Muscle of leg (tissue), 11 donors: ENCODE data around the gene MCEMP1. TPM values are rescaled to one million over a fixed set of nuclear protein-coding genes. Genes with fewer than 3 reads are reported as not detected.

Experiments used
- DNase-seq: peaks from one replicate; pipeline ENCODE4 v3.0.0; 2013
- H3K27ac ChIP-seq: one replicate; pipeline ENCODE4 v1.5.1; 2013; ENCODE audit warnings: mild to moderate bottlenecking, low read length, control low read depth
- H3K27me3 ChIP-seq: one replicate; pipeline ENCODE4 v1.6.1; 2013; ENCODE audit warnings: low read length; ENCODE audit not compliant: control insufficient read depth, insufficient read depth
- H3K36me3 ChIP-seq: one replicate; pipeline ENCODE4 v1.6.1; 2013; ENCODE audit warnings: low read length; ENCODE audit not compliant: control insufficient read depth, insufficient read depth
- H3K4me1 ChIP-seq: one replicate; pipeline ENCODE4 v1.6.1; 2013; ENCODE audit warnings: low read length; ENCODE audit not compliant: control insufficient read depth, insufficient read depth
- H3K4me3 ChIP-seq: one replicate; pipeline ENCODE4 v1.5.1; 2013; ENCODE audit warnings: low read length, control low read depth
- H3K9me3 ChIP-seq: replicated peaks from 2 replicates; pipeline ENCODE4 v1.6.1; 2013; ENCODE audit warnings: low read depth, low read length; ENCODE audit not compliant: control insufficient read depth
- WGBS: methylation state at CpG from one replicate; pipeline ENCODE4 v1.1.5; 2013; ENCODE audit warnings: missing lambda C conversion rate; ENCODE audit not compliant: insufficient coverage; 5-methylcytosine and 5-hydroxymethylcytosine counted together
- polyA plus RNA-seq, 8 donors: library from polyadenylated mRNA; unstranded; fragments of 120-200 nt; gene quantifications; one replicate each; pipeline versions ENCODE4 v1.2.1 to v1.2.3, GENCODE V29; 2013; ENCODE audit warnings: inconsistent platforms in 1 of 8, low replicate concordance in 1 of 8; ENCODE audit not compliant: insufficient read length in 8 of 8, insufficient read depth in 1 of 8
- total RNA-seq: library from RNA; stranded (reverse); fragments of 120-200 nt; gene quantifications from one replicate; pipeline ENCODE4 v1.2.4, GENCODE V29; 2013

Gene MCEMP1
- total and polyA plus RNA-seq, 9 donors: 0.11 to 0.49 (median 0.26) TPM; not detected in 1

DNA sequence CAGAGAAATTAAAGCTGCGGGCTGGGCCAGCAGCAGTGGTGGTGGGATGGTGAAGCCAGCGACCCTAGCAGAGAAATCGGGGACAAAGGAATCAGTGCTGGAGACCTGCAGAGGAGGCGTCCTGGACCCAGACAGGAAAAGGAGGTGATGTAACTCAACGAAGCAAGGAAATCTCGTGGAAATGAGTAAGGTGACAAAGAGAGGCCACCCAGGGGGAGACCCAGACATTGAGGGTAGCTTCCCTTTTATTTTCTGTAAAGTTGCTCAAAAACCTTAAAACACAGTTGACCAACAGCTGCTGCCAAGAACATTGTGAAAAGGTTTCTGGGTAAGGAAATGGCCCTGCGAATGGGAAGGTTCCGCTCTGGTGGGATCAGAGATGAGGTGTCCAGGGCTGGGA is 21.3 kb upstream of the MCEMP1 start:
- H3K27ac ChIP-seq: no peak overlapping the region
- peaks cover 4% of the 10 kb centered on the region for H3K4me1 ChIP-seq
- no peak for DNase-seq
- H3K4me3 ChIP-seq: no peak overlapping the region
- no peaks in the 10 kb centered on the region for H3K36me3 ChIP-seq
- no peaks in the 10 kb centered on the region for H3K9me3 ChIP-seq
- 80% methylated on average over 6 of the region's 8 CpGs for WGBS
- H3K27me3 ChIP-seq: peaks cover 9% of the 10 kb centered on the region

DNA sequence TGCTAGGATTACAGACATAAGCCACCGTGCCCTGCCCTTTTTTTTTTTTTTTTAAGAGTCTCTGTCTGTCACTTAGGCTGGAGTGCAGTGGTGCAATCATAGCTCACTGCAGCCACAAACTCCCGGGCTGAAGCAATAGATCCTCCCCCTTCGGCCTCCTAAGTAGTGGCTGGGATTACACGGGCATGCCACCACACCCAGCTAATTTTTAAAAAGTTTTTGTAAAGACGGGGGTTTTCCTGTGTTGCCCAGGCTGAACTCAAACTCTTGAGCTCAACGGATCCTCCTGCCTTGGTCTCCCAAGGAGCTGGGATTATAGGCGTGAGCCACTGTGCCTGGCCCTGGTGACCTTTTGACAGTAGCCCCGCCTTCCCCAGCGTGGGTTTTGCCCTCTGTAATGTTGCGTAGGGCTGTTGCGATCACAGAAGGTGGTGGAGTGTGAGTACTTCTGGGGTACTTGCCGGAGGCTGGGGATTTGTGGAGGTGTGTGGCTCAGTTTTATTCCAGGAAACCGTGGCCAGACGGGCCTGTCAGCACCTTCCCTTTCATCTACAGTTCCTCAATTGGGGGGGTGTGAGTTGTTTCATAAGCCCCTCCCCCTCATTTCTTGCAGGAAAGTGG is 19.6 kb upstream of the MCEMP1 start:
- H3K36me3 ChIP-seq: no peaks in the 10 kb centered on the region
- no peak for DNase-seq
- no peaks in the 10 kb centered on the region for H3K9me3 ChIP-seq
- H3K4me1 ChIP-seq: peaks cover 2% of the 10 kb centered on the region
- H3K27me3 ChIP-seq: no peaks in the 10 kb centered on the region
- H3K27ac ChIP-seq: no peak overlapping the region
- H3K4me3 ChIP-seq: no peak overlapping the region
- 14% methylated on average over 9 of the region's 14 CpGs for WGBS

DNA sequence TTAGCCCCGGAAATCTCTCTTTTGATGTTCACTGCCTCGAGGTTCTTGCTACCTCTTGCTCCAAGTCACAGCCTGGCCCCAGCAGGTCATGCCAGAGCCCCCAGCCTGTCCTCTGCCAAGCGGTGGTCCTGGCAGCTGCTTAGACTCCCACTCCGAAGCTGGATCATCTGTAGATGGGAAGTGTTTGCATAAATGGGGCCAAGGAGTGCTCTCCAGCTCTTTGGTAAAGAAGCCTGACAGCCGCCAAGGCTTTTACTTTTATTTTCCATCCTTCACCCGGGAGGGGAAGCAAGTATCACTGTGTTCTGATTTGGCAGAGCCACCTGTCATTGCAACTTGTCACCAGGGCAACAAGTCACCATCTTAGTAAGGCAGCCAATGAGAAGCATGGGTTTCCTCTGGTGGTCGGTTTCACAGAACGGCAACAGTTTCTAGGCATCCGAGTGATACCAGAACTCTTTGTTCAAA is 18.6 kb upstream of the MCEMP1 start:
- WGBS: 26% methylated on average over 6 of the region's 9 CpGs
- no peak overlapping the region for H3K27ac ChIP-seq
- DNase-seq: peak; percentile 36
- no peaks in the 10 kb centered on the region for H3K36me3 ChIP-seq
- no peak overlapping the region for H3K4me3 ChIP-seq
- H3K9me3 ChIP-seq: no peaks in the 10 kb centered on the region
- no peaks in the 10 kb centered on the region for H3K27me3 ChIP-seq
- H3K4me1 ChIP-seq: no peaks in the 10 kb centered on the region

DNA sequence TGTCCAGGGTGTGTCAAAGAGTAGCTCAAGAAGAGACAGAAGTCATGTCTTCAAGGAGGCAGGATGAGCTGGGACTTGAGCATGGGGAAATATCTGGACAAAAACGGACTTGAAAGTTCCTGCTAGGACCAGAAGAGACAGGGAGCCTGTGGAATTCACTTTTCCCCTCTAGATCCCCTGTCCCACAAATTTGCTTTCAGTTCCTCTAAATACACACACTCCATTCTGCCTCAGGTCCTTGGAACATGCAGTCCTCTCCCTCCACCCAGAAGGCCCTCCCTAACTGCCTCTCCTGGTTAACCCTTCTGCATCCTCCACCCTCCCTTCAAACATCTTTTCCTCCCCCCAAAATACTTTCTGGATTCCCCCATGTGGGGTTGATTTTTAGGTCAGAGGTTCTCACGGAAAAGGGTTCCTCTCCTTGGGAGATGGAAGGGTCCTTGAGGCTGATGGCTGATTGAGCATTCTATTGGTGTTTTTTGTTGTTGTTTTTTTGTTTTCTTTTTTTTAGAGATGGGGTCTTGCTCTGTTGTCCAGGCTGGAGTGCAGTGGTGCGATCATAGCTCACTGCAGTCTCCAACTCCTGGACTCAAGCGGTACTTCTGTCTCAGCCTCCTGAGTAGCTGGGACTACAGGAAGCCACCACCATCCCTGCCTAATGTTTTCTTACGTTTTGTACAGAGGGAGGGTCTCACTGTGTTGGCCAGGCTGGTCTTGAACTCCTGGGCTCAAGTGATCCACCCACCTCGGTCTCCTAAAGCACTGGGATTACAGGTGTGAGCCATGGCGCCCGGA is 14.9 kb upstream of the MCEMP1 start:
- H3K4me1 ChIP-seq: peaks cover 14% of the 10 kb centered on the region
- no peaks in the 10 kb centered on the region for H3K9me3 ChIP-seq
- no peaks in the 10 kb centered on the region for H3K36me3 ChIP-seq
- H3K27me3 ChIP-seq: no peaks in the 10 kb centered on the region
- no peak overlapping the region for H3K4me3 ChIP-seq
- H3K27ac ChIP-seq: no peak overlapping the region
- DNase-seq: no peak
- 69% methylated on average over 4 of the region's 8 CpGs for WGBS

DNA sequence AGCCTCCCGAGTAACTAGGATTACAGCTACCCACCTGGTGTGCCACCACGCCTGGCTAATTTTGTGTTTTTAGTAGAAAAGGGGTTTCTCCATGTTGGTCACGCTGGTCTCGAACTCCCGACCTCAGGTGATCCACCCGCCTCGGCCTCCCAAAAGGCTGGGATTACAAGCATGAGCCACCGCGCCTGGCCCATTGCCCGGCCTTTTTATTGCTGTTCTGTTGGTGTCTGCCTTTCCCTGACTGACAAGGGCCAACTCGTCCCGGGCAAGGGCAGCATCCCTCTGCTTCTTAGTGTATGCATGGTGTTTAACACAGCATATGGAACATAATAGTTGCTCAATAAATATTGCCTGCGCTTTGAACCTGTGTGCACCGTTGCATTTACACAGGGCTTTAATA is 14.2 kb upstream of the MCEMP1 start:
- no peaks in the 10 kb centered on the region for H3K9me3 ChIP-seq
- WGBS: 71% methylated on average over 8 of the region's 14 CpGs
- no peaks in the 10 kb centered on the region for H3K27me3 ChIP-seq
- H3K4me1 ChIP-seq: peaks cover 14% of the 10 kb centered on the region
- DNase-seq: no peak
- no peak overlapping the region for H3K4me3 ChIP-seq
- no peaks in the 10 kb centered on the region for H3K36me3 ChIP-seq
- H3K27ac ChIP-seq: no peak overlapping the region

DNA sequence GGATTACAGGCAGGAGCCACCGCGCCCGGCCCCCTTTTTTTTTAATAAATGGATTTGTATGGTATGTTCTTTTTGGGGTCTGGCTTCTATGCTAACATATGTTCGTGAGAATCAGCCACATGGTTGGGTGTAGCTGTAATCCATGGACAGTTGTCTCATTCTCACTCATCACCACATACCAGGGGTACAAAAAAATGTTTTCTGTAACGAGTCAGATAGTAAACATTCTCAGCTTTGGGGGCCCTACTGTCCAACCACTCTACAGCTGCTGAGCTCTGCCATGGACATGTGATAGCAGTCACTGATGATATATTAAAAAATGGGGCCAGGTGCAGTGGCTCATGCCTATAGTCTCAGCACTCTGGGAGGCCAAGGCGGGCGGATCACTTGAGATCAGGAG is 13.2 kb upstream of the MCEMP1 start:
- H3K27me3 ChIP-seq: peaks cover 2% of the 10 kb centered on the region
- no peaks in the 10 kb centered on the region for H3K9me3 ChIP-seq

DNA sequence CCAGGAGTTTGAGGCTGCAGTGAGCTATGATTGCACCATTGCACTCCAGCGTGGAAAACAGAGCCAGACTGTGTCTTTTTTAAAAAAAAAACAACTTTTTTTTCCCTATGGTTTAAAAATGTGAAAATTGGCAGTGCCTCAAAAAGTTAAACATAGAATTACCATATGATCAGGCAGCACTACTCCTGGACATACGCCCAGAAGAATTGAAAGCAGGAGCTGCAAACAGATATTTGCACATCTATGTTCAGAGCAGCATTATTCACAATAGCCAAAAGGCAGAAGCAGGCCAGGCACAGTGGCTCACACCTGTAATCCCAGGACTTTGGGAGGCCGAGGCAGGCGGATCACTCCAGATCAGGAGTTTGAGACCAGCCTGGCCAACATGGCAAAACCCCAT is 11.8 kb upstream of the MCEMP1 start:
- Histone ChIP-seq H3K36me3 (no peaks in the 10 kb centered on the region), H3K27ac (no peak overlapping the region), H3K9me3 (no peaks in the 10 kb centered on the region), H3K4me3 (no peak overlapping the region), H3K27me3 (peaks cover 9% of the 10 kb centered on the region), H3K4me1 (peaks cover 18% of the 10 kb centered on the region)
- DNase-seq: peak; percentile 95
- 40% methylated on average over 1 of the region's 4 CpGs for WGBS

More for the DNA sequence above, 13.2 kb upstream of the MCEMP1 start:
- no peak overlapping the region for H3K4me3 ChIP-seq
- DNase-seq: peak; percentile 30
- H3K36me3 ChIP-seq: no peaks in the 10 kb centered on the region
- peaks cover 14% of the 10 kb centered on the region for H3K4me1 ChIP-seq
- no CpG with 5 or more reads among the region's 7 CpGs for WGBS
- H3K27ac ChIP-seq: no peak overlapping the region

DNA sequence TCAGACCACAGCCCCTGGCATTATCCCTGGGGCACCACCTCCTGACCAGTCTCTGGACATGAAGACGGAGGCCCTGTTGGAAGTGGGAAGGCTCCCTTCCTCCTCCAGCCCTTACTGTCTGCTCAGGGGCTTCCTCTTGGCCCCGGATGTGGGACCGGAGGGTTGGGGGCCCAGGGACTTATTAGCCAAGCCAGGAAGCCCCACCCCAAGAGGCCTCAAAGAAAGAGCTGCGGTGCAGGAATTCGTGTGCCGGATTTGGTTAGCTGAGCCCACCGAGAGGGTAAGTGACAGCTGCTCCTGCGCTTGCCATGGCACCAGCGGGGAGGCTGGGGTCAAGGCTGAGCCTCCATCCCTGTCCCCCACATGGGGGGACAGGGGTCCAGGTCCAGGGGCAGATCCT is 8.0 kb upstream of the MCEMP1 start, which contains the start of gene RETN:
RETN (plus strand) TSS at position 208 of the 400 bp plus-strand sequence. CDS start 278 bp downstream, outside the sequence.
- Histone ChIP-seq H3K27ac (no peak within 1 kb of the TSS), H3K9me3 (peaks cover under 1% of the 10 kb centered on the region), H3K4me3 (no peak within 1 kb of the TSS), H3K27me3 (peaks cover 22% of the 10 kb centered on the region), H3K4me1 (peaks cover 18% of the 10 kb centered on the region), H3K36me3 (no peaks in the 10 kb centered on the region)
- no peak for DNase-seq
- WGBS: 58% methylated on average over 8 of the region's 9 CpGs

DNA sequence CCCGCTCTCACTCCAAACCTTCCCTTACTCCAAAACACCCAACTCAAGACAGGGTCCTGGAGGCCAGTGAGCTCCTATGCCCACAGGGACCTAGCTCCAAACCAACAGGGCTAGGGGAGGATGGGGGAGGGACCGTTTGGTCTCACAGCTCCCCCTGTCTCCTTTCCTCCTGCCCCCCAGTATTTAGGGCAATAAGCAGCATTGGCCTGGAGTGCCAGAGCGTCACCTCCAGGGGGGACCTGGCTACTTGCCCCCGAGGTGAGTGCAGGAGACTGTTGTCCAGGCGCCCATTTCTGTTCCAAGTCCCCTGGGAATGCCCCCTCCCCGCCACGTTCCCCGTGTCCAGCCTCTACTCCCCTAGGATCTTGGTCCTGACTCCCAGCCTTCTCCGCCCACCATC is 7.2 kb upstream of the MCEMP1 start:
- Histone ChIP-seq H3K27me3 (peaks cover 22% of the 10 kb centered on the region), H3K27ac (no peak overlapping the region), H3K4me1 (peaks cover 12% of the 10 kb centered on the region), H3K36me3 (no peaks in the 10 kb centered on the region), H3K4me3 (no peak overlapping the region), H3K9me3 (peaks cover 3% of the 10 kb centered on the region)
- WGBS: 24% methylated on average over 8 of the region's 9 CpGs
- DNase-seq: no peak

DNA sequence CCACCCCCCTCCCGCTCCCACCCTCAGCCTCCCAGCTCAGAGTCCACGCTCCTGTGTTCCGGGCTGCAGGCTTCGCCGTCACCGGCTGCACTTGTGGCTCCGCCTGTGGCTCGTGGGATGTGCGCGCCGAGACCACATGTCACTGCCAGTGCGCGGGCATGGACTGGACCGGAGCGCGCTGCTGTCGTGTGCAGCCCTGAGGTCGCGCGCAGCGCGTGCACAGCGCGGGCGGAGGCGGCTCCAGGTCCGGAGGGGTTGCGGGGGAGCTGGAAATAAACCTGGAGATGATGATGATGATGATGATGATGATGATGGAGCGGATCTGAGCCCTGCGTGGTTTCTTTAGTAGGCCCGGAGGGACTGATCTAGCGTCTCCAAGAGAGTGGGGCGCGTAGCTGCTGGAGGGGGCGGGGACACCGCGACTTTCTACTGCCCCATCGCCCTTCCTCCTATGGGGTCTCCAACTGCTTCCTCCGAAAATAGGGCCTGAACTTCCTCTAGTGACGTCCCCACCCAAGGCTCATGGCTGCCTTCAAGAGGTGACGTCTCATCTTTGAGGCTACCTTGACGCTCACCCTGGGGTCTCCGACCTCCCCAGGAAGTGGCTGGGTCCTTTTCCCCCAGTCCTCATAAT is 6.6 kb upstream of the MCEMP1 start:
- 1% methylated on average over 38 of the region's 43 CpGs for WGBS
- Histone ChIP-seq H3K36me3 (no peaks in the 10 kb centered on the region), H3K9me3 (peaks cover 3% of the 10 kb centered on the region), H3K4me3 (peak overlapping the region; percentile 24), H3K27ac (no peak overlapping the region), H3K27me3 (peaks cover 22% of the 10 kb centered on the region), H3K4me1 (peaks cover 6% of the 10 kb centered on the region)
- peak; percentile 35 for DNase-seq
